ENCODE results near the gene NCS1.

- TF ChIP-seq CTCF (conservative IDR thresholded peaks at IDR 0.05 in 1 of 2, IDR thresholded peaks at IDR 0.05 in 1 of 2; ENCODE audit: extremely low read depth in 1 of 2, insufficient read depth in 1 of 2, low read depth in 1 of 2, low read length in 2 of 2) (no peak), EZH2 (IDR thresholded peaks at IDR 0.05; ENCODE audit: borderline replicate concordance, low read length) (no peak)
Measured at GRCh38 chr9:130271473-130271872, 99.3 kb downstream of the NCS1 start.

Measured in mammary epithelial cell (primary cell).